HTR-8/SVneo (cell line): ENCODE measurements around the gene CRLF1.
"Not testable (repeated sequence)": the region's sequence is repeated elsewhere in the genome, so short reads cannot be mapped to it uniquely, and the experiment has no call there.

ENCODE experiments used
- DNase-seq: peaks from one replicate; pipeline ENCODE4 v3.0.0; 2011; ENCODE audit warnings: low spot score, mixed read lengths; ENCODE audit not compliant: insufficient read length
- FAIRE-seq: peaks from 2 replicates; lab custom pipeline; 2011; peaks lifted over from hg19 to GRCh38; lab: Jason Lieb, UNC

Gene CRLF1

GRCh38 chr19:18596752-18597157 is 9.8 kb downstream of the CRLF1 start:
- DNase-seq (no peak), FAIRE-seq (peak; percentile 9)

GRCh38 chr19:18595475-18595874 is 11.1 kb downstream of the CRLF1 start:
- FAIRE-seq (no peak), DNase-seq (no peak)

GRCh38 chr19:18594824-18595373 is 11.7 kb downstream of the CRLF1 start:
- FAIRE-seq (no peak), DNase-seq (no peak)

- DNase-seq: peak; percentile 85
- peak; percentile 77 for FAIRE-seq
Measured at GRCh38 chr19:18594096-18594823, 12.3 kb downstream of the CRLF1 start.

GRCh38 chr19:18593367-18594095 is 13.1 kb downstream of the CRLF1 start:
- FAIRE-seq (no peak), DNase-seq (no peak)

- DNase-seq, FAIRE-seq: not testable (repeated sequence)
Measured at GRCh38 chr19:18592732-18593131, 13.9 kb downstream of the CRLF1 start.

GRCh38 chr19:18591735-18592385 is 14.7 kb downstream of the CRLF1 start:
- DNase-seq (no peak), FAIRE-seq (no peak)

- DNase-seq (no peak), FAIRE-seq (no peak)
Measured at GRCh38 chr19:18590273-18591272, 16.0 kb downstream of the CRLF1 start.

- DNase-seq: no peak
- FAIRE-seq: no peak
Measured at GRCh38 chr19:18589380-18590272, 17.0 kb downstream of the CRLF1 start.

- peak; percentile 78 for DNase-seq
- peak; percentile 73 for FAIRE-seq
Measured at GRCh38 chr19:18588611-18589379, 17.8 kb downstream of the CRLF1 start, which contains the start of gene REX1BD. TSS of gene REX1BD (plus strand) at chr19:18588798. CDS start at chr19:18588802, 4 bp downstream.

- DNase-seq: no peak
- no peak for FAIRE-seq
Measured at GRCh38 chr19:18587962-18588610, 18.5 kb downstream of the CRLF1 start.

- DNase-seq (no peak), FAIRE-seq (no peak)
Measured at GRCh38 chr19:18587561-18587960, 19.0 kb downstream of the CRLF1 start.

GRCh38 chr19:18586306-18586705 is 20.3 kb downstream of the CRLF1 start:
- DNase-seq (no peak), FAIRE-seq (no peak)

- DNase-seq (no peak), FAIRE-seq (no peak)
Measured at GRCh38 chr19:18580311-18580710, 26.3 kb downstream of the CRLF1 start.

GRCh38 chr19:18577365-18577914 is 29.2 kb downstream of the CRLF1 start:
- no peak for FAIRE-seq
- DNase-seq: no peak

GRCh38 chr19:18576383-18576782 is 30.2 kb downstream of the CRLF1 start:
- DNase-seq: no peak
- peak; percentile 9 for FAIRE-seq

GRCh38 chr19:18574691-18575291 is 31.8 kb downstream of the CRLF1 start:
- FAIRE-seq (no peak), DNase-seq (no peak)
